Limb (tissue), 2 donors: ENCODE measurements around the gene LORICRIN.

Experiments
- DNase-seq, 2 donors: peaks; one replicate each; pipeline ENCODE4 v3.0.0-alpha.2; 2016; ENCODE audit errors: extremely low spot score in 2 of 2

The LORICRIN gene

GRCh38 chr1:153250166-153250565, 9.3 kb upstream of the LORICRIN start:
- DNase-seq: no peak

DNA sequence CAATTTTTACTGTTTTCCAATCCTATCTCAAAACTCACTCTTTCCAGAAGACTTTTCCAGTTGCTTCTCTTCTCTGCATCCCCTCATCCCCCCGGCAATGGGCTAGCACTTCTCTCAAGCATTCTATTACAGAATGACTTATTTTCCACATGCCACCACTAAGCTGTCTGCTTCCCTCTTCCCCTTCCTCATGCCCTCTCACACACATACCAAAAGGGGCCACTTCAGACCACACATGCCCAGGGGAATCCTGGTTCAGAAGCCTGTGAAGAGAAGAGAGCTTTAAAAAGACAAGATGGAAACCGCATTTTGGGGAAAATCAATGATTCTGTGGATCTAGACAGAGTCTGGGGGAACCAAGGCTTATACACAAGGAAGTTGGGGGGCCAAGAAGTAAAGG, 8.4 kb upstream of the LORICRIN start:
- no peak for DNase-seq

GRCh38 chr1:153251562-153251961, 7.9 kb upstream of the LORICRIN start:
- DNase-seq: no peak

DNA sequence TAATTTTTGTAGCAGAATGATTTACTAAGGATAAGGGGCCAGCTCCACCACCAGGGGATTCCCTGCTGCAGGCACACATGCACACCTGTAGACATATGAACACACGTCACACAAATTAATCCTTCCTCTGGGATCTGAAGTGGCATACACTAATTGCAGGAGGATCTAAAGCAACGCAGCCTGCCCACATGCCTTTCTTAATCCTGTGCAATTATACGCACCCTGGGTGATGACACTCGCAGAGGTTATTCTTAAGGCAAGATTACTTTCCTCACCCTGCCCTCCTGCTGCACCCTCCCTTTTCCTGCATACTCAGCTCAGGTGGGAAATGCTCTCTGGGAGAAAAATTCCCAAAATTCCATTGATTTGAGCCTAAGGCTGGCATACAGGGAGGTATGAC, 7.5 kb upstream of the LORICRIN start:
- DNase-seq: no peak

DNA sequence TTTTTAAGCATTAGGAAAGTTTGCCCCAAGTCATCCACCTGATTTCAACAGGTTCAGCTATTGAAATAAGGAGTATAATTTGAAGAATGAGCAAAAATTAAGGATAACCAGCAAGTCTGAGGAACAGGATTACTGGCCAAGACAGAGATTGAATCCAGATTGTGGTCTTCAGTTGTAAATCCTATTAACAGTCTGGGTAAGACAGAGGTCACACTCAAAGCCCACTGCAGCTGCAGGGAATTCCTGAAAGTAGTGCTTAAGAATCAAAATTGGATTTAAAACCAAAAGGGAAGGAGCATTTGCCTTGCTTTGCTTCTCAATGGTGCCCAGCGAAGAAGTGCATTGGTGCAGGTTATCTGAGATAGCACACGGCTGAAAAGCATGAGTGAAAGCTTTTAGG, 6.4 kb upstream of the LORICRIN start:
- no peak for DNase-seq

GRCh38 chr1:153253693-153254092, 5.8 kb upstream of the LORICRIN start:
- DNase-seq: no peak

GRCh38 chr1:153260585-153261280, 1.2 kb downstream of the LORICRIN start:
- peak; percentile 12 to 68 for DNase-seq

- DNase-seq: peak in 1 of 2 donors; percentile 75
Measured at GRCh38 chr1:153261281-153262069, 2.0 kb downstream of the LORICRIN start.

DNA sequence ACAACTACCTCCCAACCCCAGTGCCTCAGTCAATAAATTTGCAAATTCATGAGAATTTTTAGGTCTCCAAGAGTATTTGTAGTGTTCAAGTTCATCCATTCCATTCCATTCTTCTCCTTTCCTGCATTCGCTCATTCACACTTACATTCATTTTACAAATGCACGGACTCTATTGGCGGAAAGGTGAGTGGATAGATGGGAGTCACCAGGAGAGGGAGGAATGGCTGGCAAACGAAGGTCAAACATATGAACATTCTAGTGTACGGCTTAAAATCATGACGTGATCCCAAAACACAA, 2.5 kb downstream of the LORICRIN start:
- no peak for DNase-seq

- DNase-seq: no peak
Measured at GRCh38 chr1:153262462-153263157, 3.1 kb downstream of the LORICRIN start.

DNA sequence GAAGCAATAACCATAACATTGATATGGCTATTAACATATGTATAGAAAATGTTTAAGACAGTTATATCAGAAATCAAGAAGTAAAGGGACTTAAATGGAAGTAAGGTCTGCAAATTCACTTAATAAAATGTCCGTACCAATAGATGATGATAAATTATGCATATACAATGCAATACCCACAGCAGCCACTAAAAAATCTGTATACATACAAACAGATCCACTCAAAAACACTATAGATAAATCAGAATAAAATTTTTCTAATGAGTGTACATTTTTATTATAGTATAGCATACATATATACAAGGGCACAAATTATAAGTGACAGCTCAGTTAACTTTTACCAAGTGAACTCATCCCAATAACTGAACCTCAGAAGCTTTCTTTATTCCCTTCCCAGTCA, 6.0 kb downstream of the LORICRIN start:
- DNase-seq: no peak

DNA sequence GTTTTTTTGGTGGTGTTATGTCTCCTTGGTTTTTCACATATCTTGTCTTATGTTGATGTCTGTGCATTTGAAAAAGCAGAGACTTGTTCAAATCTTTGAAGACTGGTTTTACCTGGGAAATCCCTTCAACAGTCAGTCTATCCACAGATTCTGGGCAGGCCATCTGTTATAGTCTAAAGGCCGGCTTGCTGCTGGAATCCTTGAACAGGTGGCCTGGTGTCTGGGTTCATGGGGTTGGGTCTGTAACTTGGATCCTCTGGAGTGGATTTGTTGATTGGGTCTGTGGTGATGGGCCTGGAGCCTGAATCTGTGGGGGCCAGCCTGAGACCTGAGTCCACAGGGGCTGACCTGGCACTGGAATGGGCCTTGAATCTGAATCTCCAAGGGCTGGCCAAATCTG, 12.2 kb downstream of the LORICRIN start:
- no peak for DNase-seq

DNA sequence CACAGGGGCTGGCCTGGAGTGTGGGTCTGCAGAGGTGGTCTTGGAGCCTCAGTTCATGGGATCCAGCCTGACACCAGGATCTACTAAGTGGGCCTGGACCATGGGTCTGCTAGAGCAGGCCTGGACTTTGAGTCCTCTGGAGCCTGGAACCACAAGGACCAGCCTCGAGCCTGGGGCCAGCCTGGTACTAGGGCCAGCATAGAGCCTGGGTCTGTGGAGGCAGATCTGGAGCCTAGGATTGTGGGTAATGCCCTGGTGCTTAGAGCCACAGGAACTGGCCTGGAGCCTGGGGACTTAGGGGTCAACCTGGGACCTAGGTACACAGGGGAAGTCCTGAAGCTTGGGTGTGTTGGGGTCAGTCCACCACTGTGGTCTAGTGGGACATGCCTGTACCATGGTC, 12.7 kb downstream of the LORICRIN start:
- DNase-seq: no peak

DNA sequence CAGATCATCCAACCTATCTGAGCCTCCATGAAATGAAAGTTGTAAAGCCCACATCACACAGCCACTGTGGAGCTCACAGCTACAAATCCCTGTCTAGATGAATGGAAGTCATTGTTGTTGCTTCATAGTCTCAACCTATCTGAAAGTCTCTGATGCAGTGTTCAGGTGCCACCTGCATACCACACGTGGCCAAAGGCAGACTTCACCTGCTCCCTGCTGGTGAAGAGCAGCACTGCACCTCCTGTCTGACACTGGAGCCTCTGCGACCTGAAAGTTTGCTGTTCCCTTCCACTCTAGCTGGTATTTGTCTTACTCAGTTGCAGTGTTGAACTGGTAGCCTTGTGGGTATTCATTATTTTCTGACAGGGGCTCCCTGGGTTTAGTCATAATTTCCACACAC, 18.4 kb downstream of the LORICRIN start:
- no peak for DNase-seq

- no peak for DNase-seq
Measured at GRCh38 chr1:153288634-153289275, 29.3 kb downstream of the LORICRIN start.

GRCh38 chr1:153291514-153291913, 32.0 kb downstream of the LORICRIN start:
- DNase-seq: no peak

DNA sequence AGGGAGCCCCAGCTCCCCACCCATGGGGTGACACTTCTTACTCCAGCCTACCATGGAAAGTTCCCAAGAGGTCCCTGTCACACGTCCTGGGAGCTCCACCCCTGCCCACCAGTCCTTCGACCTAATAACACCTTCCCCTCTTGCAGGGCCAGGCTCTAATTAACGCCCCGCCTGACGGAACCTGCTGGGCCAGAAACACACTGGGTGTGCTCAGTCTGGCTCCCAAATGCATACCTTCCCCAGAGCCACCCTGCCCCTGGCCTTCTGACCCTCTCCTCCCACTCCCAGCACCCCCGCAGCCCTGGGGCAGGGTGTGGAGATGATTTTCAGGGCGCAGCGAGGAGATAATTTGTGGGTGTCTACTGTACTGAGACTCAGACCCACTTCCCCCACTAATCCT, 32.7 kb downstream of the LORICRIN start:
- no peak for DNase-seq

- no peak for DNase-seq
Measured at GRCh38 chr1:153292740-153293479, 33.4 kb downstream of the LORICRIN start.

DNA sequence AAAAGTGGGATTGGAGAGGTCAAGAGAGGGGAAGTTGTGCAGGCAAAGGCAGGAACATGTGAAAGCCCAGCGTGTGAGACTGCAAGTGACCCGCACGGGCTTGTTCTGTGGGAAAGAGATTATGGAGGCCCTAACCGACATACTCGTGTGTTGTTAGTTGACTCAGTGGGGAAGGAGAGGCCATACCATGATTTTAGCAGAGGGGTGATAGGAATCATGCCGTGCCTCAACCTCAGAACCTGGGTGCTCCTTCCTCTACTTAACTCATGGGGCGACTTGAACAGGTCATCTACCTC, 33.9 kb downstream of the LORICRIN start:
- DNase-seq: no peak

- DNase-seq: no peak
Measured at GRCh38 chr1:153293851-153294250, 34.4 kb downstream of the LORICRIN start.

- DNase-seq: no peak
Measured at GRCh38 chr1:153302308-153302707, 42.8 kb downstream of the LORICRIN start.

DNA sequence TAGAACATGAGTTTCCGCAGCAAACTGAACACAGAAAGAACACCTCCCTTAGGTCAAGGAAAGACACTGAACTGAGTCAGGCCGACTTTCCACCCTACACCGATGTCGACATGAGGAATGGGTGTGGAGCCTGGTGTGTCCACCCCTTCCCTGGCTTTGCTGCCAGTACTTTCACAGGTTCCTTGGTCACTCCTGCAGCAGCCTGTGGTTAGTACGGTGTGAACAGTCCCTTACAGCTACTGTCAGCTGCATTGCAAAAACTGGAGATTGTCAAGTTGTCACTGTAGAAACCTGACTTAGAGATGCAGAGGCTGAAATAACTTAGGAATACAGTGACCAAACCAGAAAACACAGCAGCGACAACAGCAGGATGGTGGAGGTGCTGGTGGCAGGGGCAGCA, 46.2 kb downstream of the LORICRIN start:
- DNase-seq: no peak
